ENCODE measurements around the gene ANKRD44.
A peak's percentile ranks its signal among the peaks of the same experiment; 100 is the strongest.

The ANKRD44 gene

GRCh38 chr2:197001921-197002320, 308.7 kb downstream of the ANKRD44 start:
- Mint-ChIP-seq H3K4me3 (no peak overlapping the region), H3K4me1 (no peaks in the 10 kb centered on the region), H3K27ac (no peak overlapping the region), H3K36me3 (peaks cover 98% of the 10 kb centered on the region), H3K9me3 (no peaks in the 10 kb centered on the region)
- ATAC-seq (no peak), DNase-seq (ENCODE audit: low spot score in 2 of 2) (no peak)

GRCh38 chr2:196995757-196996314, 314.7 kb downstream of the ANKRD44 start:
- H3K9me3 Mint-ChIP-seq, result no peaks in the 10 kb centered on the region
- DNase-seq (ENCODE audit: low spot score in 2 of 2), result no peak

GRCh38 chr2:196994764-196995163, 315.8 kb downstream of the ANKRD44 start:
- Mint-ChIP-seq H3K9me3 (no peaks in the 10 kb centered on the region), H3K4me1 (peaks cover 23% of the 10 kb centered on the region), H3K36me3 (peaks cover 100% of the 10 kb centered on the region), H3K4me3 (no peak overlapping the region), H3K27ac (peak overlapping the region; percentile 58)
- DNase-seq (ENCODE audit: low spot score in 2 of 2) (no peak), ATAC-seq (no peak)

More at GRCh38 chr2:196995757-196996314, 314.7 kb downstream of the ANKRD44 start:
- no peak overlapping the region for H3K4me3 Mint-ChIP-seq
- no peak for ATAC-seq
- H3K36me3 Mint-ChIP-seq, result peaks cover 100% of the 10 kb centered on the region
- H3K27ac Mint-ChIP-seq, result peak overlapping the region; percentile 58
- H3K4me1 Mint-ChIP-seq, result peaks cover 13% of the 10 kb centered on the region

GRCh38 chr2:196993617-196994016, 317.0 kb downstream of the ANKRD44 start:
- peaks cover 26% of the 10 kb centered on the region for H3K4me1 Mint-ChIP-seq
- peak overlapping the region; percentile 37 for H3K27ac Mint-ChIP-seq
- H3K9me3 Mint-ChIP-seq, result no peaks in the 10 kb centered on the region
- peaks cover 99% of the 10 kb centered on the region for H3K36me3 Mint-ChIP-seq
- no peak for ATAC-seq
- no peak overlapping the region for H3K4me3 Mint-ChIP-seq
- no peak for DNase-seq (ENCODE audit: low spot score in 2 of 2)

GRCh38 chr2:196992466-196992865, 318.1 kb downstream of the ANKRD44 start:
- DNase-seq (ENCODE audit: low spot score in 2 of 2) (no peak), ATAC-seq (no peak)
- Mint-ChIP-seq H3K4me3 (no peak overlapping the region), H3K4me1 (peaks cover 38% of the 10 kb centered on the region), H3K9me3 (no peaks in the 10 kb centered on the region), H3K36me3 (peaks cover 98% of the 10 kb centered on the region), H3K27ac (peak overlapping the region; percentile 79)

- DNase-seq (ENCODE audit: low spot score in 2 of 2) (no peak), ATAC-seq (no peak)
- H3K9me3 Mint-ChIP-seq, result no peaks in the 10 kb centered on the region
- H3K36me3 Mint-ChIP-seq, result peaks cover 96% of the 10 kb centered on the region
- peak overlapping the region; percentile 79 for H3K27ac Mint-ChIP-seq
- peaks cover 41% of the 10 kb centered on the region for H3K4me1 Mint-ChIP-seq
- H3K4me3 Mint-ChIP-seq, result no peak overlapping the region
Observed at GRCh38 chr2:196990788-196991461, 319.7 kb downstream of the ANKRD44 start.

GRCh38 chr2:196990092-196990491, 320.5 kb downstream of the ANKRD44 start:
- Mint-ChIP-seq H3K36me3 (peaks cover 96% of the 10 kb centered on the region), H3K4me1 (peaks cover 41% of the 10 kb centered on the region), H3K9me3 (no peaks in the 10 kb centered on the region), H3K27ac (peak overlapping the region; percentile 79), H3K4me3 (no peak overlapping the region)
- ATAC-seq (no peak), DNase-seq (ENCODE audit: low spot score in 2 of 2) (no peak)

- H3K36me3 Mint-ChIP-seq, result peaks cover 95% of the 10 kb centered on the region
- DNase-seq (ENCODE audit: low spot score in 2 of 2) (no peak), ATAC-seq (no peak)
- no peaks in the 10 kb centered on the region for H3K9me3 Mint-ChIP-seq
- H3K27ac Mint-ChIP-seq, result peak overlapping the region; percentile 79
- H3K4me3 Mint-ChIP-seq, result no peak overlapping the region
- peaks cover 41% of the 10 kb centered on the region for H3K4me1 Mint-ChIP-seq
Observed at GRCh38 chr2:196989496-196989895, 321.1 kb downstream of the ANKRD44 start.

- DNase-seq (ENCODE audit: low spot score in 2 of 2) (no peak), ATAC-seq (no peak)
- Mint-ChIP-seq H3K27ac (peak overlapping the region; percentile 79), H3K4me3 (peak overlapping the region; percentile 17), H3K36me3 (peaks cover 86% of the 10 kb centered on the region), H3K4me1 (peaks cover 41% of the 10 kb centered on the region), H3K9me3 (no peaks in the 10 kb centered on the region)
Observed at GRCh38 chr2:196988639-196989038, 321.9 kb downstream of the ANKRD44 start.

GRCh38 chr2:196987649-196988364, 322.8 kb downstream of the ANKRD44 start:
- Mint-ChIP-seq H3K36me3 (peaks cover 78% of the 10 kb centered on the region), H3K4me1 (peaks cover 41% of the 10 kb centered on the region), H3K9me3 (peaks cover 3% of the 10 kb centered on the region), H3K4me3 (peak overlapping the region; percentile 17), H3K27ac (peak overlapping the region; percentile 79)
- ATAC-seq, result peak; percentile 99
- DNase-seq (ENCODE audit: low spot score in 2 of 2), result peak in 1 of 2 donors; percentile 62

GRCh38 chr2:196987298-196987648, 323.3 kb downstream of the ANKRD44 start:
- peaks cover 72% of the 10 kb centered on the region for H3K36me3 Mint-ChIP-seq
- peaks cover 39% of the 10 kb centered on the region for H3K4me1 Mint-ChIP-seq
- peaks cover 3% of the 10 kb centered on the region for H3K9me3 Mint-ChIP-seq
- no peak for ATAC-seq
- peak overlapping the region; percentile 17 for H3K4me3 Mint-ChIP-seq
- peak overlapping the region; percentile 79 for H3K27ac Mint-ChIP-seq
- DNase-seq (ENCODE audit: low spot score in 2 of 2), result no peak

GRCh38 chr2:196985511-196986183, 324.9 kb downstream of the ANKRD44 start:
- peak overlapping the region; percentile 81 for H3K27ac Mint-ChIP-seq
- no peak for ATAC-seq
- DNase-seq (ENCODE audit: low spot score in 2 of 2), result no peak
- peaks cover 3% of the 10 kb centered on the region for H3K9me3 Mint-ChIP-seq
- peaks cover 63% of the 10 kb centered on the region for H3K36me3 Mint-ChIP-seq
- no peak overlapping the region for H3K4me3 Mint-ChIP-seq
- H3K4me1 Mint-ChIP-seq, result peaks cover 34% of the 10 kb centered on the region

- DNase-seq (ENCODE audit: low spot score in 2 of 2) (no peak), ATAC-seq (no peak)
- Mint-ChIP-seq H3K36me3 (peaks cover 57% of the 10 kb centered on the region), H3K4me1 (peaks cover 26% of the 10 kb centered on the region), H3K4me3 (no peak overlapping the region), H3K27ac (peak overlapping the region; percentile 81), H3K9me3 (peaks cover 3% of the 10 kb centered on the region)
Observed at GRCh38 chr2:196984903-196985302, 325.7 kb downstream of the ANKRD44 start.

GRCh38 chr2:196983934-196984333, 326.6 kb downstream of the ANKRD44 start:
- no peak overlapping the region for H3K4me3 Mint-ChIP-seq
- peak overlapping the region; percentile 81 for H3K27ac Mint-ChIP-seq
- H3K4me1 Mint-ChIP-seq, result peaks cover 25% of the 10 kb centered on the region
- H3K9me3 Mint-ChIP-seq, result peaks cover 3% of the 10 kb centered on the region
- no peak for ATAC-seq
- DNase-seq (ENCODE audit: low spot score in 2 of 2), result no peak
- H3K36me3 Mint-ChIP-seq, result peaks cover 49% of the 10 kb centered on the region

- peaks cover 6% of the 10 kb centered on the region for H3K9me3 Mint-ChIP-seq
- H3K27ac Mint-ChIP-seq, result no peak overlapping the region
Observed at GRCh38 chr2:196980473-196980872, 330.1 kb downstream of the ANKRD44 start.

More at GRCh38 chr2:196980473-196980872, 330.1 kb downstream of the ANKRD44 start:
- ATAC-seq (no peak), DNase-seq (ENCODE audit: low spot score in 2 of 2) (no peak)
- Mint-ChIP-seq H3K4me3 (no peak overlapping the region), H3K4me1 (peaks cover 9% of the 10 kb centered on the region), H3K36me3 (peaks cover 22% of the 10 kb centered on the region)

Measured in stimulated activated effector memory CD8-positive, alpha-beta T cell treated with anti-CD3 and anti-CD28 coated beads, Interleukin-12 subunit alpha, Interleukin-12 subunit beta, amount 100 ng/mL, for 72 hours (primary cell).